ENCODE measurements around the gene PDE6A. TPM values are rescaled to one million over a fixed set of nuclear protein-coding genes. Genes with fewer than 3 reads are reported as not detected.

Gene PDE6A
- total RNA-seq, 1 experiment from 2014 or later: not detected

DNA sequence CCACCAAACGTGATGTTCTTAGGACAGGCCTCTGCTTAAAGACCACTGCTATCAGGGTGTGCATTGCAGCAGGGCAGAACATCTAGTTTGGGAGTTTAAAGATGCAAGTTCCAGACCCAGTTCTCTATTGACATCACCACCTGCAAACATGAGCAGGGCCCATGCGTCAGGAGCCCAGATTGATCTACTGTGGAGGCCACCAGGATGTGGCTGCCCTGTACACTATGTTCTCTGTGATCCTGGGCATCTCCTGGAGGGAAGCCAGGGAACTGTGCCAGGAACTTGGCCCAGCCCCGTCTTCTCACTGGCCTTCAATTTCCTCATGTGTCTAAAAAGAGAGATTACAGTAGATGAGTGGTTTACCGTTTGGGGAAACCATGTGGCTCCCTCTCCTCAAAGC lies 87.1 kb downstream of the PDE6A start:
- Histone ChIP-seq H4K20me1 (ENCODE audit: control insufficient read depth, insufficient read depth, insufficient read length) (no peaks in the 10 kb centered on the region), H3K27ac (ENCODE audit: insufficient read length, low read depth, low read length) (no peak overlapping the region), H4K8ac (replicated peaks; ENCODE audit: insufficient read length, low read depth, low read length) (no peak overlapping the region), H3K4me1 (ENCODE audit: insufficient read depth, low read length) (peaks cover 7% of the 10 kb centered on the region; the same call in 1 of the 2 replicates), H2BK12ac (ENCODE audit: insufficient read length, low read depth, low read length) (no peak overlapping the region), H4K5ac (ENCODE audit: insufficient read length, low read depth, low read length) (no peak overlapping the region), H3K9me3 (ENCODE audit: control insufficient read depth, low read depth, low read length) (no peaks in the 10 kb centered on the region), H3K4ac (ENCODE audit: low read depth, low read length) (no peak overlapping the region), H3K79me1 (ENCODE audit: insufficient read depth, low read depth, low read length, poor library complexity, severe bottlenecking) (no peaks in the 10 kb centered on the region), H3K18ac (ENCODE audit: insufficient read length, low read depth, low read length) (no peak overlapping the region), H3K9ac (ENCODE audit: extremely low read depth, insufficient read length, low read length) (no peak overlapping the region), H3K79me2 (ENCODE audit: insufficient read depth, low read length) (no peaks in the 10 kb centered on the region), H2BK15ac (ENCODE audit: low read depth, low read length) (no peak overlapping the region), H3K4me2 (ENCODE audit: insufficient read depth, insufficient read length, low read length) (no peak overlapping the region), H2BK5ac (ENCODE audit: insufficient read length, low read length) (no peak overlapping the region), H3K56ac (ENCODE audit: insufficient read length, low read depth, low read length) (no peak overlapping the region), H2BK120ac (ENCODE audit: low read depth, low read length, poor library complexity, severe bottlenecking) (no peak overlapping the region), H3K23ac (ENCODE audit: insufficient read length, low read depth, low read length) (no peak overlapping the region), H2AFZ (ENCODE audit: low read length) (no peak overlapping the region), H2BK20ac (ENCODE audit: low read depth, low read length, poor library complexity, severe bottlenecking) (no peak overlapping the region), H3K27me3 (ENCODE audit: insufficient read depth, low read length) (no peaks in the 10 kb centered on the region), H3K14ac (ENCODE audit: insufficient read depth, low read length) (no peak overlapping the region), H4K91ac (ENCODE audit: insufficient read length, low read depth, low read length) (no peak overlapping the region), H3T11ph (ENCODE audit: low read length) (no peak overlapping the region), H3K23me2 (ENCODE audit: insufficient read length, low read depth, low read length, poor library complexity, severe bottlenecking) (no peaks in the 10 kb centered on the region), H2AK5ac (ENCODE audit: insufficient read length, low read length) (no peak overlapping the region)
- Mint-ChIP-seq H3K4me3 (no peak overlapping the region), H3K36me3 (ENCODE audit: insufficient read depth in 1 of 3, low read depth in 3 of 3) (no peaks in the 10 kb centered on the region), H3K4me1 (peaks cover 15 to 20% of the 10 kb centered on the region in 2 experiments), H3K27me3 (ENCODE audit: low read depth) (no peaks in the 10 kb centered on the region), H3K9me3 (no peaks in the 10 kb centered on the region), H3K27ac (no peak overlapping the region)
- WGBS (ENCODE audit: extremely low coverage, insufficient read length, low lambda C conversion rate): no CpG with 5 or more reads among the region's 4 CpGs
- no peak for DNase-seq
- TF ChIP-seq, protein P1, sequence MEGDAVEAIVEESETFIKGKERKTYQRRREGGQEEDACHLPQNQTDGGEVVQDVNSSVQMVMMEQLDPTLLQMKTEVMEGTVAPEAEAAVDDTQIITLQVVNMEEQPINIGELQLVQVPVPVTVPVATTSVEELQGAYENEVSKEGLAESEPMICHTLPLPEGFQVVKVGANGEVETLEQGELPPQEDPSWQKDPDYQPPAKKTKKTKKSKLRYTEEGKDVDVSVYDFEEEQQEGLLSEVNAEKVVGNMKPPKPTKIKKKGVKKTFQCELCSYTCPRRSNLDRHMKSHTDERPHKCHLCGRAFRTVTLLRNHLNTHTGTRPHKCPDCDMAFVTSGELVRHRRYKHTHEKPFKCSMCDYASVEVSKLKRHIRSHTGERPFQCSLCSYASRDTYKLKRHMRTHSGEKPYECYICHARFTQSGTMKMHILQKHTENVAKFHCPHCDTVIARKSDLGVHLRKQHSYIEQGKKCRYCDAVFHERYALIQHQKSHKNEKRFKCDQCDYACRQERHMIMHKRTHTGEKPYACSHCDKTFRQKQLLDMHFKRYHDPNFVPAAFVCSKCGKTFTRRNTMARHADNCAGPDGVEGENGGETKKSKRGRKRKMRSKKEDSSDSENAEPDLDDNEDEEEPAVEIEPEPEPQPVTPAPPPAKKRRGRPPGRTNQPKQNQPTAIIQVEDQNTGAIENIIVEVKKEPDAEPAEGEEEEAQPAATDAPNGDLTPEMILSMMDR (conservative IDR thresholded peaks at IDR 0.05): no peak
